Mononuclear cell (primary cell): ENCODE results near the gene NME4. TPM values are rescaled to one million over a fixed set of nuclear protein-coding genes. Genes with fewer than 3 reads are reported as not detected.
"Not testable (repeated sequence)": the region's sequence is repeated elsewhere in the genome, so short reads cannot be mapped to it uniquely, and the experiment has no call there.

Source experiments
- H3K27me3 ChIP-seq: 2 replicates; pipeline ENCODE4 v1.6.0; 2011; ENCODE audit warnings: low read length, control low read depth; ENCODE audit not compliant: insufficient read depth
- H3K4me1 ChIP-seq: 2 replicates; pipeline ENCODE4 v1.5.1; 2011; ENCODE audit warnings: mild to moderate bottlenecking, low read length, control low read depth; ENCODE audit not compliant: insufficient read depth
- H3K4me3 ChIP-seq: 2 replicates; pipeline ENCODE4 v1.5.1; 2011; ENCODE audit warnings: mild to moderate bottlenecking, low read length, moderate library complexity
- H3K9me3 ChIP-seq: 2 replicates; pipeline ENCODE4 v1.5.1; 2011; ENCODE audit warnings: low read depth, mild to moderate bottlenecking, control low read depth, low read length
- total RNA-seq: library from RNA; depleted of rRNA; stranded (reverse); fragments of >200 nt; gene quantifications from one replicate; pipeline ENCODE4 v1.2.3, GENCODE V29; 2012

The NME4 gene
- total RNA-seq, 1 donor, result 15.0 TPM

GRCh38 chr16:360698-361336 lies 36.2 kb upstream of the NME4 start:
- peaks cover 14% of the 10 kb centered on the region for H3K4me1 ChIP-seq
- no peaks in the 10 kb centered on the region for H3K9me3 ChIP-seq
- H3K27me3 ChIP-seq, result no peaks in the 10 kb centered on the region
- H3K4me3 ChIP-seq, result no peak overlapping the region

GRCh38 chr16:361341-361871 lies 35.6 kb upstream of the NME4 start:
- Histone ChIP-seq H3K4me1 (peaks cover 9% of the 10 kb centered on the region), H3K9me3 (no peaks in the 10 kb centered on the region), H3K27me3 (no peaks in the 10 kb centered on the region), H3K4me3 (no peak overlapping the region)

GRCh38 chr16:361872-362701 lies 34.9 kb upstream of the NME4 start:
- Histone ChIP-seq H3K9me3 (no peaks in the 10 kb centered on the region), H3K27me3 (no peaks in the 10 kb centered on the region), H3K4me1 (peaks cover 7% of the 10 kb centered on the region), H3K4me3 (no peak overlapping the region)

- not testable (repeated sequence) for H3K4me1 ChIP-seq, H3K27me3 ChIP-seq, H3K4me3 ChIP-seq, H3K9me3 ChIP-seq
Measured at GRCh38 chr16:362702-362999, 34.3 kb upstream of the NME4 start.

GRCh38 chr16:363110-363765 lies 33.8 kb upstream of the NME4 start:
- peaks cover 7% of the 10 kb centered on the region for H3K4me1 ChIP-seq
- H3K27me3 ChIP-seq, result no peaks in the 10 kb centered on the region
- H3K9me3 ChIP-seq, result no peaks in the 10 kb centered on the region
- H3K4me3 ChIP-seq, result no peak overlapping the region

GRCh38 chr16:363766-364490 lies 33.1 kb upstream of the NME4 start:
- H3K27me3 ChIP-seq, result no peaks in the 10 kb centered on the region
- H3K9me3 ChIP-seq, result no peaks in the 10 kb centered on the region
- no peak overlapping the region for H3K4me3 ChIP-seq
- peaks cover 7% of the 10 kb centered on the region for H3K4me1 ChIP-seq

GRCh38 chr16:364595-365491 lies 32.2 kb upstream of the NME4 start:
- Histone ChIP-seq H3K9me3 (no peaks in the 10 kb centered on the region), H3K27me3 (no peaks in the 10 kb centered on the region), H3K4me3 (no peak overlapping the region), H3K4me1 (peaks cover 12% of the 10 kb centered on the region)

DNA sequence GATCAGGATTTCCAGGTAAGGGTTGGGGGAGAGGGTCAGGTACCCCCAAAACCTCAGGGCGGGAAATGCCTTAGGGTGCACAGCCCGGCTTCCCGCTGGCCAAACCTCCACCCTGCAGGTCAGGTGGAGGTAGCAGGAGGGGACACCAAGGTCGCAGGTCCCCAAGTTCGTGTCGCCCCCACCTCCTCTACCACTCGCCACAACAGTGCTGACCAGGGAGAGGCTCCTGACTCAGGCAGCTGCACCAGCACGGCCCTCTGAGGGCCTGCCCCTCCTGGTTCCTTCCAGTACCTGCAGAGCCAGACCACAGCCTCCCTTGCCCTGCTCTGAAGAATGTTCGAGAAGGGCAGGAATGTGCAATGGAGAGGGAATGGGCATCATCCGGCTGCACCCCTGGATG lies 30.5 kb upstream of the NME4 start:
- Histone ChIP-seq H3K4me1 (peaks cover 24% of the 10 kb centered on the region), H3K27me3 (no peaks in the 10 kb centered on the region), H3K9me3 (no peaks in the 10 kb centered on the region), H3K4me3 (no peak overlapping the region)

- Histone ChIP-seq H3K4me1 (peaks cover 18% of the 10 kb centered on the region), H3K27me3 (no peaks in the 10 kb centered on the region), H3K4me3 (no peak overlapping the region), H3K9me3 (no peaks in the 10 kb centered on the region)
Measured at GRCh38 chr16:367333-367903, 29.6 kb upstream of the NME4 start.

DNA sequence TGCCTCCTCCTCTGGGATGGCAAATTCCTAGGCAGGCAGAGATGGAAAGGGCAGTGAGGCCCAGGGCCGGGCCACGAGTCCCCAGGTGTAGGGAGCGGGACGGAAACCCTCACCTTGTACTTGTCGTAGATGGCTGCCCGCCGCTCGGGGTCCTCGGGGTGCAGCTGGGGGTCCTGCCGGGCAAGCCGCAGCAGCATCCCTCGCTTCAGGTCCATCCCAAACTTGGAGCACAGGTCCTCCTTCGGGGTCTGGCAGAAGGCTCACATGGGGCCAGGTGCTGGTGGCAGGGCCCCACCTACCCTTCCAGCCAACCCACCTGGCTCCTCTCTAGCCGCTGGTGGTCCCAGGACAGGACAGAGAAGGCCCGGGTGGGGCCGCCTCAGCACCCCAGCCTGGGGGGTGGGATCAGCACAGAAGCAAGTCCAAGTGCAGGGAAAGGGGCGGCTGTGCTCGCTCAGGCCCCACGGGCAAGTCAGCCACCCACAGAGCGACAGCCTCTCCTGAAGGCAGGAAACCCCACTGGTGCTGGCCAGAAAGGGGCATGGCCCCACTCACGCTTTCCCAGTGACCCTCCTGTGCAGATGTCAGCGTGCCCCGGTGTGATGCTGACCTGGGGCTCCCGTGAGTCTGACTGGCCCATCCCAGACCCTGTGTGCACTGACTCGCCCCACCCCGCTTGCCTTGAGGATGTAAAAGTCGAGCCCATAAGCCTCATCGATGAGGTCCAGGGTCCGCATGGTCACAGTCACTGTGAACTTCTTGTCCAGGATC lies 28.4 kb upstream of the NME4 start:
- H3K4me3 ChIP-seq, result no peak overlapping the region
- H3K27me3 ChIP-seq, result no peaks in the 10 kb centered on the region
- H3K9me3 ChIP-seq, result no peaks in the 10 kb centered on the region
- peaks cover 16% of the 10 kb centered on the region for H3K4me1 ChIP-seq

GRCh38 chr16:369275-369865 lies 27.6 kb upstream of the NME4 start:
- H3K4me3 ChIP-seq, result no peak overlapping the region
- peaks cover 16% of the 10 kb centered on the region for H3K4me1 ChIP-seq
- no peaks in the 10 kb centered on the region for H3K9me3 ChIP-seq
- no peaks in the 10 kb centered on the region for H3K27me3 ChIP-seq

DNA sequence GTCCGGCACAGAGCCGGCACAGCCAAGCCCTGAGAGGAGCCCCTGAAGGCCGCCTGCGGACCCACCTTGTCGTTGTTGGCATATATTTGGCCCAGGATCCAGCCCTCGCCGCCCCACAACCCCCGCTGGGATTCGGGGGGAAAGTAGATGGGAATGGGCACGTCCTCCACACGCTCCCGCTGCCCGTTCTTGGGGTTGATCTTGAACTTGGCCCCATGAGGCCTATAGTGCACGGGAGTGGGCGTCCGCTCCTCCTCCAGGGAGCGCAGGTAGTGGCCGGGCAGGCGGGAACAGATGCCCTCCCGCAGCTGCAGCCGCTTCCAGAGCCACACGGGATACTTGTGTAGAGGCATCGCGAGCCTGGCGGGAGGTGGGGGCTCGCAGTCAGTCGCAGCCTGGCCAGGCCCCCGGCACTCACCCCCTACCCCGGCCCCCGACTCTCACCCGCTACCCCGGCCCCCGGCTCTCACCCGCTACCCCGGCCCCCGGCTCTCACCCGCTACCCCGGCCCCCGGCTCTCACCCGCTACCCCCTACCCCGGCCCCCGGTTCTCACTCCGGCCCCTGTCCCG lies 27.0 kb upstream of the NME4 start:
- H3K27me3 ChIP-seq, result no peaks in the 10 kb centered on the region
- no peaks in the 10 kb centered on the region for H3K9me3 ChIP-seq
- H3K4me1 ChIP-seq, result peaks cover 16% of the 10 kb centered on the region
- H3K4me3 ChIP-seq, result no peak overlapping the region

DNA sequence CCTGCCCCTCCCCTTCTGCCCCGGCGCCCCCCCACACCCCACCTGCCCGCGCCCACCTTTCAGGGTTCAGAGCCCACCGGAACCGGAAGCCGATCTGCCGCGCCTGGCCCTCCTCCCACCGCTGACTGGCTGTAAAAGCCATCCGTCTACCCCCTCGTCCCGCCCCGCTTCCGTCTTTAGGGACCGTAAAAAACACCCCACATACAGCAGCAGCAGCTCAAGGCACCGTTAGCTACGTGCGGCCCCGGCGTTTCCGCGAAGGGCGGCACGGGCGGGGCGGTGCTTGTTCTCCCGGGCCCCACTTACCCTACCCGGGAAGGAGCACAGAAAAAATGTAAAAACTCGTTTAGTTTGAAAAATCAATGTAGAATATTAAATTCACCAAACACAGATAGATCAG lies 26.6 kb upstream of the NME4 start, which contains the start of gene MRPL28:
TSS of gene MRPL28 (minus strand) at position 96 of the 400 bp plus-strand sequence. CDS start 320 bp downstream, outside the sequence.
- H3K4me3 ChIP-seq, result no peak within 1 kb of the TSS
- no peaks in the 10 kb centered on the region for H3K27me3 ChIP-seq
- no peaks in the 10 kb centered on the region for H3K9me3 ChIP-seq
- peaks cover 16% of the 10 kb centered on the region for H3K4me1 ChIP-seq
